ENCODE data around the gene LONP2.
"Not testable (repeated sequence)": the region's sequence is repeated elsewhere in the genome, so short reads cannot be mapped to it uniquely, and the experiment has no call there.

The LONP2 gene

GRCh38 chr16:48236286-48236685, 7.8 kb upstream of the LONP2 start:
- DNase-seq (ENCODE audit: low spot score), result no peak

GRCh38 chr16:48240147-48240546, 4.0 kb upstream of the LONP2 start:
- not testable (repeated sequence) for DNase-seq (ENCODE audit: low spot score)

- DNase-seq (ENCODE audit: low spot score), result no peak
These were observed 729 bp downstream of the LONP2 start for GRCh38 chr16:48244863-48245195.

GRCh38 chr16:48246066-48246465, 2.0 kb downstream of the LONP2 start:
- no peak for DNase-seq (ENCODE audit: low spot score)

GRCh38 chr16:48247311-48247710, 3.2 kb downstream of the LONP2 start, which contains the start of gene ABCC11:
TSS of gene ABCC11 (minus strand) at chr16:48247539. CDS start at chr16:48231921, 15,618 bp downstream.
- no peak for DNase-seq (ENCODE audit: low spot score)

- DNase-seq (ENCODE audit: low spot score), result no peak
These were observed 6.6 kb downstream of the LONP2 start for GRCh38 chr16:48250520-48251278.

GRCh38 chr16:48252013-48252412, 7.9 kb downstream of the LONP2 start:
- no peak for DNase-seq (ENCODE audit: low spot score)

- no peak for DNase-seq (ENCODE audit: low spot score)
These were observed 12.6 kb downstream of the LONP2 start for GRCh38 chr16:48256579-48257177.

- DNase-seq (ENCODE audit: low spot score), result no peak
These were observed 17.5 kb downstream of the LONP2 start for GRCh38 chr16:48261569-48261968.

- no peak for DNase-seq (ENCODE audit: low spot score)
These were observed 18.5 kb downstream of the LONP2 start for GRCh38 chr16:48262631-48263030.

GRCh38 chr16:48269011-48269410, 24.9 kb downstream of the LONP2 start:
- no peak for DNase-seq (ENCODE audit: low spot score)

- DNase-seq (ENCODE audit: low spot score), result no peak
These were observed 27.6 kb downstream of the LONP2 start for GRCh38 chr16:48271728-48272127.

- no peak for DNase-seq (ENCODE audit: low spot score)
These were observed 28.8 kb downstream of the LONP2 start for GRCh38 chr16:48272837-48273421.

- DNase-seq (ENCODE audit: low spot score), result no peak
These were observed 30.4 kb downstream of the LONP2 start for GRCh38 chr16:48274476-48274875.

- DNase-seq (ENCODE audit: low spot score), result peak; percentile 37
These were observed 32.0 kb downstream of the LONP2 start for GRCh38 chr16:48276102-48276501.

GRCh38 chr16:48277158-48277557, 33.1 kb downstream of the LONP2 start:
- DNase-seq (ENCODE audit: low spot score), result no peak

- DNase-seq (ENCODE audit: low spot score), result no peak
These were observed 35.1 kb downstream of the LONP2 start for GRCh38 chr16:48279199-48279598.

- DNase-seq (ENCODE audit: low spot score), result no peak
These were observed 36.4 kb downstream of the LONP2 start for GRCh38 chr16:48280546-48280945.

GRCh38 chr16:48282636-48283263, 38.6 kb downstream of the LONP2 start:
- no peak for DNase-seq (ENCODE audit: low spot score)

GRCh38 chr16:48284772-48285409, 40.8 kb downstream of the LONP2 start:
- DNase-seq (ENCODE audit: low spot score), result no peak

- DNase-seq (ENCODE audit: low spot score), result no peak
These were observed 43.1 kb downstream of the LONP2 start for GRCh38 chr16:48287239-48287638.

GRCh38 chr16:48291303-48291702, 47.2 kb downstream of the LONP2 start:
- no peak for DNase-seq (ENCODE audit: low spot score)

Measured in kidney capillary endothelial cell (primary cell).